SK-N-SH (cell line): ENCODE data around the gene CLEC12A.

Experiments
- EZH2phosphoT487 ChIP-seq: fragments of 200-600 bp; sonication (generic); IDR thresholded peaks from 2 replicates; pipeline ENCODE4 v1.6.1; 2017; ENCODE audit warnings: low read depth, mixed run types, mild to moderate bottlenecking, antibody characterized with exemption, moderate library complexity, borderline replicate concordance
- FOXM1 ChIP-seq: IDR thresholded peaks from 2 replicates; pipeline ENCODE4 v1.4.0; 2012; ENCODE audit warnings: low read depth, mild to moderate bottlenecking
- POLR2AphosphoS5 ChIP-seq: IDR thresholded peaks from 2 replicates; pipeline ENCODE4 v1.6.1; 2012; ENCODE audit warnings: low read depth, low read length
- SMC3 ChIP-seq: IDR thresholded peaks from 2 replicates; pipeline ENCODE4 v1.6.1; 2012; ENCODE audit warnings: low read depth, low read length, improper control_type of control experiment
- YY1 ChIP-seq: IDR thresholded peaks from 2 replicates; pipeline ENCODE4 v1.4.0; 2012; ENCODE audit warnings: low read depth, mild to moderate bottlenecking
- TF ChIP-seq, protein P1 (sequence below): fragments of 200-600 bp; sonication (generic); IDR thresholded peaks from 2 replicates; pipeline ENCODE4 v1.6.1; 2017; ENCODE audit warnings: antibody characterized with exemption, mild to moderate bottlenecking, moderate library complexity
- TF ChIP-seq, protein P2 (sequence below): fragments of 150-350 bp; IDR thresholded peaks from 2 replicates; pipeline ENCODE4 v1.6.1; 2016; ENCODE audit warnings: mild to moderate bottlenecking, low read depth, low read length

DNA sequence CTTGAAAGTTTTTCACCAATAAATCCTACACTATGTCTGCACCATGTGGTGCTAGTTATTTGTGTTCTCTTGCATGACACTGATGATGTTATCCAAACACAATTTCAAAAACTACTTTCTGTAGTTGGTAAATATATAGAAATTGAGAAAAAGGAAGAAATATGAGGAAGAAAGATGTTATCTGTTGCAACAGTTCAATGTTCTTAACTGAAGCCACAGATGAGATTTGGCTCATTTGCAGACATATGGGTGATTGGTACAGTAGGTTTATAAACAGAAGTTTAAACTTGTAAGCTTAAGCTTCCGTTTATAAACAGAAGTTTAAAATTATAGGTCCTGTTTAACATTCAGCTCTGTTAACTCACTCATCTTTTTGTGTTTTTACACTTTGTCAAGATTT is at the start of gene CLEC12A:
- TF ChIP-seq, protein P1, sequence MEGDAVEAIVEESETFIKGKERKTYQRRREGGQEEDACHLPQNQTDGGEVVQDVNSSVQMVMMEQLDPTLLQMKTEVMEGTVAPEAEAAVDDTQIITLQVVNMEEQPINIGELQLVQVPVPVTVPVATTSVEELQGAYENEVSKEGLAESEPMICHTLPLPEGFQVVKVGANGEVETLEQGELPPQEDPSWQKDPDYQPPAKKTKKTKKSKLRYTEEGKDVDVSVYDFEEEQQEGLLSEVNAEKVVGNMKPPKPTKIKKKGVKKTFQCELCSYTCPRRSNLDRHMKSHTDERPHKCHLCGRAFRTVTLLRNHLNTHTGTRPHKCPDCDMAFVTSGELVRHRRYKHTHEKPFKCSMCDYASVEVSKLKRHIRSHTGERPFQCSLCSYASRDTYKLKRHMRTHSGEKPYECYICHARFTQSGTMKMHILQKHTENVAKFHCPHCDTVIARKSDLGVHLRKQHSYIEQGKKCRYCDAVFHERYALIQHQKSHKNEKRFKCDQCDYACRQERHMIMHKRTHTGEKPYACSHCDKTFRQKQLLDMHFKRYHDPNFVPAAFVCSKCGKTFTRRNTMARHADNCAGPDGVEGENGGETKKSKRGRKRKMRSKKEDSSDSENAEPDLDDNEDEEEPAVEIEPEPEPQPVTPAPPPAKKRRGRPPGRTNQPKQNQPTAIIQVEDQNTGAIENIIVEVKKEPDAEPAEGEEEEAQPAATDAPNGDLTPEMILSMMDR = no peak
- TF ChIP-seq FOXM1 (no peak), EZH2phosphoT487 (no peak), POLR2AphosphoS5 (no peak), SMC3 (no peak), YY1 (no peak)
- TF ChIP-seq, protein P2, sequence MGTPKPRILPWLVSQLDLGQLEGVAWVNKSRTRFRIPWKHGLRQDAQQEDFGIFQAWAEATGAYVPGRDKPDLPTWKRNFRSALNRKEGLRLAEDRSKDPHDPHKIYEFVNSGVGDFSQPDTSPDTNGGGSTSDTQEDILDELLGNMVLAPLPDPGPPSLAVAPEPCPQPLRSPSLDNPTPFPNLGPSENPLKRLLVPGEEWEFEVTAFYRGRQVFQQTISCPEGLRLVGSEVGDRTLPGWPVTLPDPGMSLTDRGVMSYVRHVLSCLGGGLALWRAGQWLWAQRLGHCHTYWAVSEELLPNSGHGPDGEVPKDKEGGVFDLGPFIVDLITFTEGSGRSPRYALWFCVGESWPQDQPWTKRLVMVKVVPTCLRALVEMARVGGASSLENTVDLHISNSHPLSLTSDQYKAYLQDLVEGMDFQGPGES = no peak
